HepG2 (cell line): ENCODE data around the gene FAM184B. TPM values are rescaled to one million over a fixed set of nuclear protein-coding genes. Genes with fewer than 3 reads are reported as not detected.

Experiments used
- ATAC-seq: fragments of 200-7000 bp; cut with Tn5 transposase; 3 replicates; pipeline ENCODE4 v1.9.1; 2020; ENCODE audit warnings: mild to moderate bottlenecking, moderate library complexity
- BruUV-seq: library from RNA; stranded (reverse); fragments of 400-500 nt; replicated peaks from 2 replicates; lab custom pipeline; 2021; lab: Mats Ljungman, UMichigan
- CTCF ChIA-PET: fragments of 300-600 bp; formaldehyde crosslinking; extraction: SDS; loops from one replicate; lab custom pipeline; 2021; ENCODE audit warnings: low total read pairs, inconsistent platforms, low intra/inter-chr PET ratio; lab: Yijun Ruan, JAX
- POLR2A ChIA-PET: fragments of 350-600 bp; sonication (Branson Sonifier 250); formaldehyde crosslinking; loops from one replicate; lab custom pipeline; 2020; ENCODE audit warnings: antibody characterized with exemption, inconsistent platforms; lab: Yijun Ruan, JAX
- DNase-seq: peaks from one replicate; pipeline ENCODE4 v3.0.0-alpha.2; 2015; ENCODE audit warnings: low spot score
- FAIRE-seq: peaks from 3 replicates; lab custom pipeline; 2011; peaks lifted over from hg19 to GRCh38; lab: Jason Lieb, UNC
- H2AFZ ChIP-seq: one replicate; pipeline ENCODE4 v1.6.1; 2011; ENCODE audit warnings: low read length, inconsistent platforms
- H3K27ac ChIP-seq: fragments of 300-600 bp; 3 replicates; pipeline ENCODE4 v1.8.0; 2011; ENCODE audit warnings: mixed run types, mild to moderate bottlenecking, mixed read lengths, low read length, inconsistent platforms; ENCODE audit not compliant: insufficient read depth; ENCODE audit errors: extremely low read length
- H3K27me3 ChIP-seq, 2 experiments: fragments of 200-600 bp in 1 of 2; 2 replicates in 1 of 2; 3 replicates in 1 of 2; pipeline versions ENCODE4 v1.6.0 to v1.8.0; 2011; ENCODE audit warnings: low read length in 2 of 2, mild to moderate bottlenecking in 2 of 2, moderate library complexity in 2 of 2, inconsistent platforms in 1 of 2; ENCODE audit not compliant: insufficient read depth in 2 of 2, control insufficient read depth in 1 of 2
- H3K36me3 ChIP-seq, 2 experiments: fragments of 200-600 bp in 1 of 2; replicated peaks in 1 of 2; 2 replicates in 1 of 2; 3 replicates in 1 of 2; pipeline versions ENCODE4 v1.5.1 to v1.8.0; 2011; ENCODE audit warnings: low read length in 2 of 2, inconsistent platforms in 1 of 2; ENCODE audit not compliant: insufficient read depth in 2 of 2, control insufficient read depth in 1 of 2
- H3K4me1 ChIP-seq: 2 replicates; pipeline ENCODE4 v1.5.1; 2012; ENCODE audit warnings: low read length, inconsistent platforms; ENCODE audit not compliant: insufficient read depth
- H3K4me2 ChIP-seq: 2 replicates; pipeline ENCODE4 v1.6.0; 2011; ENCODE audit warnings: low read depth, low read length, inconsistent platforms
- H3K4me3 ChIP-seq, 3 experiments: fragments of 200-600 bp in 1 of 3; sonication (generic), shearing (Covaris generic) in 1 of 3; replicated peaks in 1 of 3; 2 replicates each; pipeline ENCODE4 v1.5.1; 2011 to 2016; ENCODE audit warnings: low read length in 3 of 3, inconsistent platforms in 2 of 3, low read depth in 2 of 3, mild to moderate bottlenecking in 2 of 3, control low read depth in 1 of 3, mixed read lengths in 1 of 3; ENCODE audit not compliant: insufficient read depth in 1 of 3
- H3K79me2 ChIP-seq: one replicate; pipeline ENCODE4 v1.6.1; 2011; ENCODE audit warnings: low read length, inconsistent platforms; ENCODE audit not compliant: insufficient read depth
- H3K9ac ChIP-seq: 2 replicates; pipeline ENCODE4 v1.6.0; 2011; ENCODE audit warnings: mild to moderate bottlenecking, low read depth, low read length, inconsistent platforms; ENCODE audit not compliant: insufficient read depth
- H3K9me3 ChIP-seq: 2 replicates; pipeline ENCODE4 v1.5.1; 2012; ENCODE audit warnings: mild to moderate bottlenecking, low read length
- H4K20me1 ChIP-seq: 2 replicates; pipeline ENCODE4 v1.6.0; 2011; ENCODE audit warnings: inconsistent platforms, mild to moderate bottlenecking, low read length, moderate library complexity; ENCODE audit not compliant: insufficient read depth
- CREB1 ChIP-seq, 2 experiments: fragments of 450-650 bp in 1 of 2; IDR thresholded peaks; 2 replicates each; pipeline ENCODE4 v1.6.1; 2016 to 2017; ENCODE audit warnings: control low read depth in 1 of 2, mild to moderate bottlenecking in 1 of 2, missing compliant biosample characterization in 1 of 2, missing genetic modification characterization in 1 of 2
- CREM ChIP-seq, 2 experiments: sonication (generic) in 1 of 2; formaldehyde crosslinking in 1 of 2; IDR thresholded peaks; 2 replicates each; pipeline versions ENCODE4 v1.4.0 to v1.6.1; 2016 to 2020; ENCODE audit warnings: antibody characterized with exemption in 1 of 2, mild to moderate bottlenecking in 1 of 2, missing genetic modification reagents in 1 of 2
- ETV5 ChIP-seq: IDR thresholded peaks from 2 replicates; pipeline ENCODE4 v1.6.1; 2018; ENCODE audit warnings: missing biosample characterization, missing genetic modification reagents, inconsistent platforms, borderline replicate concordance
- FOXK1 ChIP-seq: sonication (generic); formaldehyde crosslinking; IDR thresholded peaks from 2 replicates; pipeline ENCODE4 v1.4.0; 2020; ENCODE audit warnings: low read depth, missing genetic modification reagents, borderline replicate concordance
- HNF1B ChIP-seq: sonication (generic); formaldehyde crosslinking; IDR thresholded peaks from 2 replicates; pipeline ENCODE4 v1.5.1; 2020; ENCODE audit warnings: mild to moderate bottlenecking, moderate library complexity, missing genetic modification reagents
- MAX ChIP-seq: IDR thresholded peaks from 2 replicates; pipeline ENCODE4 v1.6.1; 2012; ENCODE audit warnings: inconsistent platforms
- MED8 ChIP-seq: sonication (generic); formaldehyde crosslinking; IDR thresholded peaks from 2 replicates; pipeline ENCODE4 v1.8.1; 2023; ENCODE audit warnings: mild to moderate bottlenecking, missing genetic modification reagents; ENCODE audit not compliant: insufficient replicate concordance
- MYNN ChIP-seq: sonication (generic); formaldehyde crosslinking; IDR thresholded peaks from 2 replicates; pipeline ENCODE4 v1.4.0; 2020; ENCODE audit warnings: mild to moderate bottlenecking, low read depth, missing genetic modification reagents
- MZF1 ChIP-seq: sonication (generic); formaldehyde crosslinking; IDR thresholded peaks from 2 replicates; pipeline ENCODE4 v1.8.1; 2023; ENCODE audit warnings: mild to moderate bottlenecking, missing genetic modification reagents, borderline replicate concordance
- NFRKB ChIP-seq: fragments of 450-650 bp; IDR thresholded peaks from 2 replicates; pipeline ENCODE4 v1.6.1; 2017
- RBM22 ChIP-seq: fragments of 200-400 bp; formaldehyde crosslinking; optimal IDR thresholded peaks from 2 replicates; pipeline ENCODE3; 2017; ENCODE audit warnings: mild to moderate bottlenecking, low read length, moderate library complexity
- RELA ChIP-seq: sonication (generic); formaldehyde crosslinking; IDR thresholded peaks from 2 replicates; pipeline ENCODE4 v1.4.0; 2020; ENCODE audit warnings: missing genetic modification reagents
- TCF7L2 ChIP-seq: IDR thresholded peaks from 2 replicates; pipeline ENCODE4 v1.6.1; 2011; ENCODE audit warnings: mild to moderate bottlenecking, low read depth, low read length, moderate library complexity
- ZNF292 ChIP-seq: sonication (generic); formaldehyde crosslinking; IDR thresholded peaks from 2 replicates; pipeline ENCODE4 v1.8.1; 2022; ENCODE audit warnings: mild to moderate bottlenecking, low read depth, missing genetic modification reagents, borderline replicate concordance
- ZNF790 ChIP-seq: sonication (generic); formaldehyde crosslinking; IDR thresholded peaks from 2 replicates; pipeline ENCODE4 v1.8.0; 2022; ENCODE audit warnings: missing genetic modification reagents, mild to moderate bottlenecking, borderline replicate concordance
- ZNF792 ChIP-seq: IDR thresholded peaks from 2 replicates; pipeline ENCODE4 v1.6.1; 2016
- WGBS: methylation state at CpG from one replicate; pipeline ENCODE4 v1.1.6; 2017; ENCODE audit warnings: low lambda C conversion rate; 5-methylcytosine and 5-hydroxymethylcytosine counted together
- in situ Hi-C: cut with HindIII; loops from 2 replicates; pipeline ENCODE4 v1.10.0; 2017; ENCODE audit warnings: low pct_unique_long_range_greater_than_20kb; ENCODE audit not compliant: extremely low pct_ligation_motif_present
- intact Hi-C: fragments of 100-400 bp; cut with micrococcal nuclease; formaldehyde crosslinking; loops from one replicate; pipeline ENCODE4 v1.10.0; 2022; ENCODE audit not compliant: unreplicated experiment
- polyA plus RNA-seq, 8 experiments: library from polyadenylated mRNA; depleted of rRNA in 3 of 8; stranded (reverse) in 7 of 8; unstranded in 1 of 8; fragments of >200 nt; fragmentation: Illumina TruSeq in 4 of 8; extraction: Trizol in 4 of 8; gene quantifications; 2 replicates each; pipeline versions ENCODE4 v1.2.1 to v1.2.3, GENCODE V29; 2011 to 2016; ENCODE audit warnings: low read depth in 4 of 8, missing spikeins in 1 of 8, mixed read lengths in 1 of 8; ENCODE audit not compliant: insufficient read depth in 1 of 8
- total RNA-seq, 5 experiments: library from RNA; depleted of rRNA; stranded (reverse); fragments of >200 nt; fragmentation: Illumina TruSeq; extraction: Trizol; gene quantifications; 2 replicates each; pipeline ENCODE4 v1.2.3, GENCODE V29; 2016; ENCODE audit warnings: low read depth in 1 of 5

FAM184B gene
- total and polyA plus RNA-seq, 2 of the 13 experiments (the other 11 are each of a cell fraction or from before 2014, with no cell fraction given): not detected

- H3K9me3 ChIP-seq: no peaks in the 10 kb centered on the region
- H3K79me2 ChIP-seq: no peaks in the 10 kb centered on the region
- H3K27me3 ChIP-seq: peaks cover 0 to 5% of the 10 kb centered on the region in 2 experiments; a peak in 1 of 5 replicates
- intact Hi-C loops: no loop called here
- 0% methylated on average over 1 of the region's 1 CpG for WGBS
- no peak for ATAC-seq
- CTCF ChIA-PET: no interaction called here
- POLR2A ChIA-PET: no interaction called here
- no peaks in the 10 kb centered on the region for H3K4me1 ChIP-seq
- no peak overlapping the region for H2AFZ ChIP-seq
- TF ChIP-seq MAX (no peak), RBM22 (no peak), ZNF292 (no peak), NFRKB (no peak)
- TF ChIP-seq, all 625 proteins: peak for 0
- Histone ChIP-seq H4K20me1 (no peaks in the 10 kb centered on the region), H3K9ac (no peak overlapping the region), H3K36me3 (no peaks in the 10 kb centered on the region), H3K27ac (no peak overlapping the region), H3K4me3 (no peak overlapping the region), H3K4me2 (no peak overlapping the region)
- BruUV-seq: no TSS peak
- DNase-seq (no peak), FAIRE-seq (no peak)
- in situ Hi-C loops: no loop called here
Observed at GRCh38 chr4:17761062-17761461, 20.4 kb downstream of the FAM184B start.

- no TSS peak for BruUV-seq
- H3K4me3 ChIP-seq: no peak overlapping the region
- POLR2A ChIA-PET: no interaction called here
- intact Hi-C loops: no loop called here
- no peak overlapping the region for H2AFZ ChIP-seq
- no peaks in the 10 kb centered on the region for H3K36me3 ChIP-seq
- FAIRE-seq (no peak), ATAC-seq (no peak), DNase-seq (no peak)
- H3K4me2 ChIP-seq: no peak overlapping the region
- no peaks in the 10 kb centered on the region for H3K9me3 ChIP-seq
- no peak overlapping the region for H3K9ac ChIP-seq
- H3K4me1 ChIP-seq: no peaks in the 10 kb centered on the region
- CTCF ChIA-PET: no interaction called here
- in situ Hi-C loops: no loop called here
- no peaks in the 10 kb centered on the region for H4K20me1 ChIP-seq
- no peaks in the 10 kb centered on the region for H3K79me2 ChIP-seq
- TF ChIP-seq ZNF790 (no peak), CREB1 (IDR thresholded peaks at IDR 0.05) (no peak), CREB1 (CRISPR knock-in tag; IDR thresholded peaks at IDR 0.05) (no peak), CREM (IDR thresholded peaks at IDR 0.05) (no peak), CREM (CRISPR knock-in tag; IDR thresholded peaks at IDR 0.05) (no peak), RELA (CRISPR knock-in tag) (no peak), TCF7L2 (no peak), ZNF792 (CRISPR knock-in tag) (no peak), ETV5 (no peak), MYNN (CRISPR knock-in tag) (no peak), HNF1B (CRISPR knock-in tag) (no peak), MZF1 (CRISPR knock-in tag) (no peak), MED8 (CRISPR knock-in tag) (no peak), FOXK1 (CRISPR knock-in tag) (no peak)
- TF ChIP-seq, all 625 proteins: peak for 0
- Histone ChIP-seq H3K27ac (no peak overlapping the region), H3K27me3 (peaks cover 0 to 5% of the 10 kb centered on the region in 2 experiments; a peak in 1 of 5 replicates)
- 56% methylated on average over 6 of the region's 6 CpGs for WGBS
Observed at GRCh38 chr4:17760626-17761025, 20.8 kb downstream of the FAM184B start.
